Osteoblast (primary cell): ENCODE data around the gene CSMD2. TPM values are rescaled to one million over a fixed set of nuclear protein-coding genes. Genes with fewer than 3 reads are reported as not detected.

ENCODE experiments used
- DNase-seq: peaks from one replicate; pipeline ENCODE4 v3.0.0; 2011; ENCODE audit warnings: low spot score, mixed read lengths; ENCODE audit not compliant: insufficient read length; ENCODE audit errors: missing footprints
- H2AFZ ChIP-seq: 2 replicates; pipeline ENCODE4 v1.6.0; 2011; ENCODE audit warnings: mild to moderate bottlenecking, low read length
- H3K27ac ChIP-seq: 2 replicates; pipeline ENCODE4 v1.5.1; 2011; ENCODE audit warnings: mild to moderate bottlenecking, low read depth, low read length, moderate library complexity
- H3K27me3 ChIP-seq: 2 replicates; pipeline ENCODE4 v1.6.0; 2012; ENCODE audit warnings: mild to moderate bottlenecking, control low read depth, inconsistent platforms, low read length, moderate library complexity; ENCODE audit not compliant: insufficient read depth
- H3K36me3 ChIP-seq: 2 replicates; pipeline ENCODE4 v1.5.1; 2011; ENCODE audit warnings: mild to moderate bottlenecking, low read length, control low read depth, moderate library complexity; ENCODE audit not compliant: insufficient read depth
- H3K4me1 ChIP-seq: 2 replicates; pipeline ENCODE4 v1.5.1; 2011; ENCODE audit warnings: mild to moderate bottlenecking, low read length, control low read depth, moderate library complexity; ENCODE audit not compliant: insufficient read depth
- H3K4me2 ChIP-seq: 2 replicates; pipeline ENCODE4 v1.6.0; 2011; ENCODE audit warnings: mild to moderate bottlenecking, low read length; ENCODE audit not compliant: insufficient read depth
- H3K4me3 ChIP-seq: fragments of 200-600 bp; sonication (generic); 3 replicates; pipeline ENCODE4 v1.5.1; 2012; ENCODE audit warnings: mild to moderate bottlenecking, low read length, inconsistent platforms; ENCODE audit not compliant: insufficient read depth
- H3K79me2 ChIP-seq: 2 replicates; pipeline ENCODE4 v1.6.0; 2012; ENCODE audit warnings: mild to moderate bottlenecking, low read length, control low read depth, inconsistent platforms; ENCODE audit not compliant: insufficient read depth
- H3K9me3 ChIP-seq: 2 replicates; pipeline ENCODE4 v1.5.1; 2011; ENCODE audit warnings: low read depth, low read length, control low read depth
- H4K20me1 ChIP-seq: 2 replicates; pipeline ENCODE4 v1.6.0; 2012; ENCODE audit warnings: mild to moderate bottlenecking, low read length, control low read depth; ENCODE audit not compliant: insufficient read depth
- total RNA-seq: library from RNA; depleted of rRNA; stranded (reverse); fragments of >200 nt; gene quantifications from 2 replicates; pipeline ENCODE4 v1.2.3, GENCODE V29; 2012
- TF ChIP-seq, protein P1 (sequence below): IDR thresholded peaks from 2 replicates; pipeline ENCODE4 v1.5.1; 2011; ENCODE audit warnings: mild to moderate bottlenecking, low read depth, low read length, moderate library complexity; ENCODE audit errors: extremely low read depth

CSMD2 gene
- total RNA-seq, 1 donor: 0.36 TPM

DNA sequence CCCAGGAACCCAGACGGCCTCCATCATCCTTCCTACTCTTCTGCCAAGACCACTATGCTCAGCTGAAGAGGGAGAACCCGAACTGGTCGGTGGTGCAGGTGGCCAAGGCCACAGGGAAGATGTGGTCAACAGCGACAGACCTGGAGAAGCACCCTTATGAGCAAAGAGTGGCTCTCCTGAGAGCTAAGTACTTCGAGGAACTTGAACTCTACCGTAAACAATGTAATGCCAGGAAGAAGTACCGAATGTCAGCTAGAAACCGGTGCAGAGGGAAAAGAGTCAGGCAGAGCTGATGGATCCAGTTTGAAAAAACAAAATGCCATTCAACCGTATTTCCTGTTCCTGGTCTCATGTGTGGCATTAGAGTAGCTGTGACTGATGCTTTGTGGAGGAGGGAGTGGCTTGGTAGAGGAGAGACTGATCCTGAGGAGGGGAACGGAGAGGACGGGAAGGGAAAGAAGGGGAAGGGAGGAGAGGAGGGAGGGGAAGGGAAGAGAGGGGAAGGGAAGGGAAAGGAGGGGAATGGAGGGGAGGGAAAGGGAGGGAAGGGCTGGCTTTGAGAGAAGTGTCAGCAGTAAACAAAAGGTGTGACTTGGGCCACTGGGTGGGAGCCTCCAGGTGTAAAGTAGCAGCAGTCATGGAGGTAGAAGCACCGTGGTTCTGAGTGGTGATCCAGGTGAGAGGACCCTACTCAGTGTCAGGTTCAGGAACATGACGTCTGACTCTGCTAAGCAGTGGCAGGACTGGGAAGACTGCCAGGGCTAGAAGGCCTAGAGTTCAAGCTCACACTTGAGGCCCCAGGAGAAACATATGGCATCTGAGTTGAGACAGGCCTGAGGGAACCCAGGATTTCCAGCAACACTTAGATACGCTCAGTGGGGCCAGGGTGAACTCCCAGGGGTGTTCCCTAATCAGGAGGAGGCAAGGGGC lies 300.3 kb downstream of the CSMD2 start:
- Histone ChIP-seq H3K4me1 (no peaks in the 10 kb centered on the region), H3K4me2 (no peak overlapping the region), H3K27ac (no peak overlapping the region), H4K20me1 (no peaks in the 10 kb centered on the region), H3K4me3 (no peak overlapping the region), H3K79me2 (no peaks in the 10 kb centered on the region), H3K9me3 (no peaks in the 10 kb centered on the region), H3K27me3 (no peaks in the 10 kb centered on the region), H3K36me3 (no peaks in the 10 kb centered on the region), H2AFZ (no peak overlapping the region)
- TF ChIP-seq, protein P1, sequence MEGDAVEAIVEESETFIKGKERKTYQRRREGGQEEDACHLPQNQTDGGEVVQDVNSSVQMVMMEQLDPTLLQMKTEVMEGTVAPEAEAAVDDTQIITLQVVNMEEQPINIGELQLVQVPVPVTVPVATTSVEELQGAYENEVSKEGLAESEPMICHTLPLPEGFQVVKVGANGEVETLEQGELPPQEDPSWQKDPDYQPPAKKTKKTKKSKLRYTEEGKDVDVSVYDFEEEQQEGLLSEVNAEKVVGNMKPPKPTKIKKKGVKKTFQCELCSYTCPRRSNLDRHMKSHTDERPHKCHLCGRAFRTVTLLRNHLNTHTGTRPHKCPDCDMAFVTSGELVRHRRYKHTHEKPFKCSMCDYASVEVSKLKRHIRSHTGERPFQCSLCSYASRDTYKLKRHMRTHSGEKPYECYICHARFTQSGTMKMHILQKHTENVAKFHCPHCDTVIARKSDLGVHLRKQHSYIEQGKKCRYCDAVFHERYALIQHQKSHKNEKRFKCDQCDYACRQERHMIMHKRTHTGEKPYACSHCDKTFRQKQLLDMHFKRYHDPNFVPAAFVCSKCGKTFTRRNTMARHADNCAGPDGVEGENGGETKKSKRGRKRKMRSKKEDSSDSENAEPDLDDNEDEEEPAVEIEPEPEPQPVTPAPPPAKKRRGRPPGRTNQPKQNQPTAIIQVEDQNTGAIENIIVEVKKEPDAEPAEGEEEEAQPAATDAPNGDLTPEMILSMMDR: no peak
- no peak for DNase-seq

DNA sequence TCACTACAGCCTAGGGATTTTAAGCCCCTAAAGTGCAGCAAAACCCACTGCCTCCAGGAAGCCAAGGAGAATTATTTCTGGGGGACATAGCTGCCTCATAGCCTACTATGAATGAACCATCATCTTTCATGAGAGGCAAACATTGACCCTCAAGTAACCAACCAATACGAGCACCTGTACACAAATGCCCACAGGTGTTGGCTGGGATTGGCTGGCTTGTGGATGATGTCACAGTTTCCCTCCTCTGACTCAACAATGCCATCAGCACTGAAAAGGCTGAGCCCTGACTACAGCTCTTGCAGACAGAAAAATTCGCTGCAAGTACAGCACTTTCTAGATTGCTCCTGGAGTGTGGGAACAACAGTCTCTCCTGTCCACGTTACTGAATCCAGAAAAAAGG lies 301.3 kb downstream of the CSMD2 start, which contains the start of gene HMGB4:
HMGB4 (plus strand) TSS at position 301 of the 400 bp plus-strand sequence. CDS start 113 bp downstream, outside the sequence.
- Histone ChIP-seq H3K79me2 (no peaks in the 10 kb centered on the region), H3K36me3 (no peaks in the 10 kb centered on the region), H3K4me1 (no peaks in the 10 kb centered on the region), H4K20me1 (no peaks in the 10 kb centered on the region), H3K9me3 (no peaks in the 10 kb centered on the region), H3K4me3 (no peak within 1 kb of the TSS), H2AFZ (no peak within 1 kb of the TSS), H3K27me3 (no peaks in the 10 kb centered on the region), H3K4me2 (no peak within 1 kb of the TSS), H3K27ac (no peak within 1 kb of the TSS)
- DNase-seq: no peak
- TF ChIP-seq, protein P1: no peak

DNA sequence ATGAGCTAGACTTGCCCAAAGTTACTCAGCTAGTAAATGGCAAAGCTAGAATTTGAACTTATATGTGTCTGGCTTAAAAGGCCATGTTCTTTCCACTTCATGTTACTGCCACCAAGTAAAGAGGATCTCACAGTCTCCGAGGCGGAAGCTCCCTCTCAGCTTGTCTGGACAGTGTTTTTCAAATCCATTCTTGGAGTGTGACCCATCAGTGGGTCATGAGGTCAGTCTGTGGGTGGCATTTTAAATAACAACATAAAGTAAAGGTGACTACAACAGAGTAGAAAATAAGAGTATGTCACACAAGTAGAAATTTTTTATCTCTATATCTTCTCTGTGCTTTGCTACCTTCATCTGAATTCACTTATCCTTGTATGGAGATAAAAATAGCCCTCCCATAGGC lies 304.4 kb downstream of the CSMD2 start:
- no peaks in the 10 kb centered on the region for H4K20me1 ChIP-seq
- H3K9me3 ChIP-seq: no peaks in the 10 kb centered on the region
- no peak overlapping the region for H2AFZ ChIP-seq
- TF ChIP-seq, protein P1: no peak
- H3K4me3 ChIP-seq: no peak overlapping the region
- DNase-seq: no peak
- no peak overlapping the region for H3K27ac ChIP-seq
- H3K79me2 ChIP-seq: no peaks in the 10 kb centered on the region
- H3K4me1 ChIP-seq: no peaks in the 10 kb centered on the region
- no peak overlapping the region for H3K4me2 ChIP-seq
- no peaks in the 10 kb centered on the region for H3K27me3 ChIP-seq
- no peaks in the 10 kb centered on the region for H3K36me3 ChIP-seq

DNA sequence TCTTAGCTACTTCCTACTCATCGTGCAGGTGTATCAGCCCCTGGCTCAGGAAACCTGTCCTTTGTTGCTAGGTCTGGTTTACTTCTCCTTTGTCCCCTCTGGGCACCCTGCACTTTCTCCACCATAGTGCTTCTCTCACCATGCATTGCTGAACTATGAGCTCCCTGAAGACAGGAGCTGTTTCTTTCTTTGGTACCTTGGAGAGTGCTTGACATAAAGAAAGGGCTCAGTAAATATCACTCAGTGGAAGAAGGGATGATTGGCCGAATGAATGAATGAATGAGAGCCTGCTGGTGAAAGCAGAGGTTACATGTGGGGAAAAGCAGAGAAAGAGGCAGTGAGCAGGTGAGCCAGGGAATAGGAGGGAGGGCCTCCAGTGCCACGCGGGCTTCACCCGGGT lies 310.9 kb downstream of the CSMD2 start:
- no peaks in the 10 kb centered on the region for H3K36me3 ChIP-seq
- no peak overlapping the region for H2AFZ ChIP-seq
- H3K4me3 ChIP-seq: no peak overlapping the region
- H3K4me2 ChIP-seq: no peak overlapping the region
- no peaks in the 10 kb centered on the region for H4K20me1 ChIP-seq
- no peaks in the 10 kb centered on the region for H3K4me1 ChIP-seq
- no peak for DNase-seq
- H3K27me3 ChIP-seq: no peaks in the 10 kb centered on the region
- H3K79me2 ChIP-seq: no peaks in the 10 kb centered on the region
- H3K27ac ChIP-seq: no peak overlapping the region
- TF ChIP-seq, protein P1: no peak
- no peaks in the 10 kb centered on the region for H3K9me3 ChIP-seq
